NCI-H2107 treated with DMSO at 0.1 percent for 48 hours (cell line): ENCODE measurements around the gene PEDS1.
A peak's percentile ranks its signal among the peaks of the same experiment; 100 is the strongest.
"Not testable (repeated sequence)": the region's sequence is repeated elsewhere in the genome, so short reads cannot be mapped to it uniquely, and the experiment has no call there.

Experiments
- DNase-seq: peaks from one replicate; lab custom pipeline; 2025; ENCODE audit not compliant: unreplicated experiment; lab: John Stamatoyannopoulos, UW

PEDS1 gene

GRCh38 chr20:50163570-50164317 is 10.2 kb upstream of the PEDS1 start:
- no peak for DNase-seq

- not testable (repeated sequence) for DNase-seq
Measured at GRCh38 chr20:50161494-50161893, 8.0 kb upstream of the PEDS1 start.

- no peak for DNase-seq
Measured at GRCh38 chr20:50153153-50153499, 397 bp downstream of the PEDS1 start.

- DNase-seq = peak; percentile 66
Measured at GRCh38 chr20:50152394-50153152, 950 bp downstream of the PEDS1 start.

- DNase-seq = no peak
Measured at GRCh38 chr20:50151034-50151743, 2.3 kb downstream of the PEDS1 start.

GRCh38 chr20:50149481-50150254 is 3.9 kb downstream of the PEDS1 start:
- DNase-seq = no peak

- peak; percentile 52 for DNase-seq
Measured at GRCh38 chr20:50146732-50147662, 6.5 kb downstream of the PEDS1 start.

GRCh38 chr20:50146214-50146613 is 7.3 kb downstream of the PEDS1 start:
- no peak for DNase-seq

- no peak for DNase-seq
Measured at GRCh38 chr20:50145566-50145965, 8.0 kb downstream of the PEDS1 start.

GRCh38 chr20:50144362-50144761 is 9.2 kb downstream of the PEDS1 start:
- DNase-seq = no peak

GRCh38 chr20:50142812-50143211 is 10.7 kb downstream of the PEDS1 start:
- peak; percentile 86 for DNase-seq

GRCh38 chr20:50141811-50142561 is 11.5 kb downstream of the PEDS1 start:
- no peak for DNase-seq

- DNase-seq = no peak
Measured at GRCh38 chr20:50141018-50141675, 12.4 kb downstream of the PEDS1 start.

- no peak for DNase-seq
Measured at GRCh38 chr20:50140339-50140859, 13.1 kb downstream of the PEDS1 start.

- DNase-seq = no peak
Measured at GRCh38 chr20:50138479-50139393, 14.8 kb downstream of the PEDS1 start.

GRCh38 chr20:50138120-50138478 is 15.4 kb downstream of the PEDS1 start:
- no peak for DNase-seq

GRCh38 chr20:50137702-50138101 is 15.8 kb downstream of the PEDS1 start:
- not testable (repeated sequence) for DNase-seq
